ENCODE measurements around the gene SLC6A6. TPM values are rescaled to one million over a fixed set of nuclear protein-coding genes. Genes with fewer than 3 reads are reported as not detected.

SLC6A6 gene
- total and polyA plus RNA-seq, 11 donors: 9.1 to 121 (median 34.9) TPM

- H3K4me1 ChIP-seq: peaks cover 0 to 27% (median 4%) of the 10 kb centered on the region in 12 donors
- ATAC-seq (no peak), DNase-seq (peak in 3 of 5 donors; percentile 6 to 45 (median 9))
- H3K4me3 ChIP-seq: no peak overlapping the region
- WGBS, 4 donors: 88 to 93% (median 89%) methylated on average over 19 to 23 of the region's 23 CpGs
- H3K9me3 ChIP-seq: no peaks in the 10 kb centered on the region
- H3K27ac ChIP-seq: peak overlapping the region in 2 of 12 donors; percentile 28 to 48
- H3K36me3 ChIP-seq: peaks cover 0 to 40% (median 17%) of the 10 kb centered on the region in 9 donors
- no peaks in the 10 kb centered on the region for H3K27me3 ChIP-seq
- intact Hi-C loops (cut with DNase I): loop anchor here in 3 of 10 donors (10.0 kb wide), 3 partner anchors 94 to 414 kb away; no protein-coding TSS in a partner anchor
- TF ChIP-seq POLR2A (IDR thresholded peaks at IDR 0.05) (no peak), CTCF (IDR thresholded peaks at IDR 0.05) (no peak)
These were observed 108.6 kb downstream of the SLC6A6 start for GRCh38 chr3:14510838-14511622.

GRCh38 chr3:14511623-14512280 is 109.3 kb downstream of the SLC6A6 start:
- peaks cover 0 to 40% (median 13%) of the 10 kb centered on the region in 9 donors for H3K36me3 ChIP-seq
- DNase-seq: peak in 3 of 5 donors; percentile 10 to 17 (median 13)
- peak overlapping the region in 4 of 12 donors; percentile 9 to 48 (median 20) for H3K27ac ChIP-seq
- intact Hi-C loops (cut with DNase I): loop anchor here in 3 of 10 donors (10.0 kb wide), 3 partner anchors 93 to 413 kb away; no protein-coding TSS in a partner anchor
- no peaks in the 10 kb centered on the region for H3K9me3 ChIP-seq
- TF ChIP-seq POLR2A (IDR thresholded peaks at IDR 0.05): no peak
- no peak for TF ChIP-seq CTCF (IDR thresholded peaks at IDR 0.05)
- no peak overlapping the region for H3K4me3 ChIP-seq
- ATAC-seq: no peak
- H3K4me1 ChIP-seq: peaks cover 0 to 27% (median 4%) of the 10 kb centered on the region in 12 donors
- no peaks in the 10 kb centered on the region for H3K27me3 ChIP-seq
- WGBS, 4 donors: 60 to 63% (median 61%) methylated on average over 12 of the region's 12 CpGs

DNA sequence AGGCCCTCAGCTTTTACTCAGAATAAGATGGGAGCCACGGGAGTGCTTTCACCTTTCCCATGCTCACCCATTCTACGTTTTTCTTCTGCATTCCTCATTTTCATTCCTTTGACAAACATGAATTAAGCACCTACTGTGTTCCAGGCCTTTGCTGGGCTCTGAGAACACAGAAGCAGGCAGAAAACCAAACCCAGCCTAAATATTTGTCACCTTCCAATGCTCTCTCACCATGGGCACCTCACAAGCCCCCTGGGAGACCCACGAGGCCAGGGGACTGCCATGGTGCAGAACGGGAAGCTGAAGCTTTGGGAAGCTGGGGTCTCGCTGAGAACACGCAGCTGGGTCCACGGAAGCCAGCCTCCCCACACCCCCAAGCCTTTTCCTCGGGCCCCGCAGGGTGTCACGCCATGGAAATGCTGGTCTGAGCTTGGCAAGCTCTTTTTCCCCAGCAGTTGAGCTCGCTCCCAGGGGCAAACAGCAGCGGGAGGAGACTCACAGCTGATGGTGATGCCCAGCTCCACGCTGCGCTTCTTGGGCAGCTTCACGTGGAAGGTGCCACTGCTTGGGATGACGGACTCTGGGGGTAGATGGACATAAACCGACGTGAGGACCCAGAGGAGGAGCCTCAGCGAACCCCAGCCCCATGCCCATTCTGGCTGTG is 110.0 kb downstream of the SLC6A6 start:
- peak overlapping the region in 4 of 12 donors; percentile 9 to 48 (median 14) for H3K27ac ChIP-seq
- H3K4me1 ChIP-seq: peaks cover 0 to 27% (median 4%) of the 10 kb centered on the region in 12 donors
- no peak overlapping the region for H3K4me3 ChIP-seq
- no peaks in the 10 kb centered on the region for H3K9me3 ChIP-seq
- peaks cover 0 to 39% (median 13%) of the 10 kb centered on the region in 9 donors for H3K36me3 ChIP-seq
- no peak for ATAC-seq
- 79 to 89% (median 86%) methylated on average over 19 of the region's 19 CpGs for WGBS, 4 donors
- TF ChIP-seq CTCF (IDR thresholded peaks at IDR 0.05) (no peak), POLR2A (IDR thresholded peaks at IDR 0.05) (no peak)
- intact Hi-C loops (cut with DNase I): loop anchor here in 3 of 10 donors (10.0 kb wide), 3 partner anchors 92 to 412 kb away; no protein-coding TSS in a partner anchor
- peak in 3 of 5 donors; percentile 7 to 33 (median 13) for DNase-seq
- no peaks in the 10 kb centered on the region for H3K27me3 ChIP-seq
